GM23338 (cell line): ENCODE data around the gene TNFSF12. TPM values are rescaled to one million over a fixed set of nuclear protein-coding genes. Genes with fewer than 3 reads are reported as not detected.
A peak's percentile ranks its signal among the peaks of the same experiment; 100 is the strongest.

Source experiments
- ATAC-seq: fragments of 200-7000 bp; cut with Tn5 transposase; 3 replicates; pipeline ENCODE4 v1.9.1; 2020
- DNase-seq: peaks from one replicate; pipeline ENCODE4 v3.0.0-alpha.2; 2015; ENCODE audit warnings: low spot score
- H2AFZ ChIP-seq: fragments of 200-600 bp; sonication (generic); 2 replicates; pipeline ENCODE4 v1.8.0; 2016; ENCODE audit warnings: antibody characterized with exemption, mild to moderate bottlenecking, moderate library complexity
- H3F3A ChIP-seq: fragments of 200-600 bp; sonication (generic); replicated peaks from 2 replicates; pipeline ENCODE4 v1.8.0; 2017; ENCODE audit warnings: antibody characterized with exemption, mixed run types, low read depth
- H3K27ac ChIP-seq: fragments of 200-600 bp; sonication (generic); 2 replicates; pipeline ENCODE4 v1.6.1; 2016; ENCODE audit warnings: low read depth
- H3K27me3 ChIP-seq: fragments of 200-600 bp; sonication (generic); 2 replicates; pipeline ENCODE4 v1.8.0; 2016; ENCODE audit warnings: mild to moderate bottlenecking, mixed run types, moderate library complexity; ENCODE audit not compliant: insufficient read depth
- H3K36me3 ChIP-seq: fragments of 200-600 bp; sonication (generic); 2 replicates; pipeline ENCODE4 v1.8.0; 2016; ENCODE audit warnings: mild to moderate bottlenecking; ENCODE audit not compliant: insufficient read depth
- H3K4me1 ChIP-seq: fragments of 200-600 bp; sonication (generic); 2 replicates; pipeline ENCODE4 v1.8.0; 2016; ENCODE audit warnings: mild to moderate bottlenecking, moderate library complexity; ENCODE audit not compliant: insufficient read depth
- H3K4me2 ChIP-seq: fragments of 200-600 bp; sonication (generic); 2 replicates; pipeline ENCODE4 v1.7.1; 2017; ENCODE audit warnings: mixed run types
- H3K4me3 ChIP-seq: fragments of 200-600 bp; sonication (generic); 2 replicates; pipeline ENCODE4 v1.6.1; 2016; ENCODE audit warnings: mixed run types
- H3K79me2 ChIP-seq: fragments of 200-600 bp; sonication (generic); replicated peaks from 2 replicates; pipeline ENCODE4 v1.8.0; 2017; ENCODE audit warnings: mild to moderate bottlenecking; ENCODE audit not compliant: insufficient read depth
- H3K9me2 ChIP-seq: fragments of 200-600 bp; sonication (generic); 2 replicates; pipeline ENCODE4 v1.8.0; 2017; ENCODE audit not compliant: insufficient read depth
- H4K20me1 ChIP-seq: fragments of 200-600 bp; sonication (generic); replicated peaks from 2 replicates; pipeline ENCODE4 v1.8.0; 2017; ENCODE audit warnings: mild to moderate bottlenecking; ENCODE audit not compliant: insufficient read depth
- H3K27ac Mint-ChIP-seq: 2 replicates; pipeline ENCODE4 v1.8.0; 2020; ENCODE audit warnings: inconsistent platforms, mild to moderate bottlenecking, moderate library complexity, mixed read lengths
- H3K27me3 Mint-ChIP-seq: 3 replicates; pipeline ENCODE4 v1.8.0; 2022; ENCODE audit warnings: low read depth, mild to moderate bottlenecking, moderate library complexity, mixed read lengths, inconsistent platforms; ENCODE audit not compliant: insufficient read depth, poor library complexity
- H3K36me3 Mint-ChIP-seq: 3 replicates; pipeline ENCODE4 v1.8.0; 2021; ENCODE audit warnings: low read depth, mild to moderate bottlenecking, inconsistent platforms, moderate library complexity, mixed read lengths
- H3K4me1 Mint-ChIP-seq: 3 replicates; pipeline ENCODE4 v1.8.0; 2020; ENCODE audit warnings: mild to moderate bottlenecking, inconsistent platforms, mixed read lengths
- H3K4me3 Mint-ChIP-seq: 3 replicates; pipeline ENCODE4 v1.8.0; 2021; ENCODE audit warnings: moderate library complexity, mild to moderate bottlenecking, inconsistent platforms, mixed read lengths
- H3K9me3 Mint-ChIP-seq: 3 replicates; pipeline ENCODE4 v1.8.0; 2020; ENCODE audit warnings: moderate library complexity, mild to moderate bottlenecking, inconsistent platforms, mixed read lengths
- CREB1 ChIP-seq: fragments of 250-450 bp; sonication (Bioruptor Pico); IDR thresholded peaks from 2 replicates; pipeline ENCODE4 v1.5.0; 2020; ENCODE audit warnings: low read depth, mild to moderate bottlenecking, moderate library complexity
- CTCF ChIP-seq, 2 experiments: fragments of 200-600 bp in 1 of 2; sonication (generic) in 1 of 2; conservative IDR thresholded peaks; 2 replicates each; pipeline versions ENCODE4 v1.5.1 to v1.6.1; 2016 to 2017; ENCODE audit warnings: antibody characterized with exemption in 2 of 2, low read depth in 2 of 2, mild to moderate bottlenecking in 2 of 2, moderate library complexity in 1 of 2
- ETS1 ChIP-seq: IDR thresholded peaks from 2 replicates; pipeline ENCODE4 v1.6.1; 2016; ENCODE audit warnings: antibody characterized with exemption
- EZH2 ChIP-seq: fragments of 200-600 bp; sonication (generic); IDR thresholded peaks from one replicate; pipeline ENCODE4 v1.8.0; 2017; ENCODE audit warnings: antibody characterized with exemption, mild to moderate bottlenecking, low read depth; ENCODE audit not compliant: unreplicated experiment
- EZH2phosphoT487 ChIP-seq: fragments of 200-600 bp; sonication (generic); IDR thresholded peaks from one replicate; pipeline ENCODE4 v1.8.1; 2018; ENCODE audit warnings: antibody characterized with exemption; ENCODE audit not compliant: unreplicated experiment
- JUNB ChIP-seq: IDR thresholded peaks from one replicate; pipeline ENCODE4 v1.6.1; 2016; ENCODE audit warnings: antibody characterized with exemption; ENCODE audit not compliant: unreplicated experiment
- NANOG ChIP-seq: IDR thresholded peaks from 2 replicates; pipeline ENCODE4 v1.6.1; 2016; ENCODE audit warnings: antibody characterized with exemption, borderline replicate concordance
- POLR2AphosphoS5 ChIP-seq: IDR thresholded peaks from 2 replicates; pipeline ENCODE4 v1.6.1; 2016; ENCODE audit warnings: antibody characterized with exemption, low read depth
- REST ChIP-seq: IDR thresholded peaks from one replicate; pipeline ENCODE4 v1.6.1; 2018; ENCODE audit warnings: antibody characterized with exemption; ENCODE audit not compliant: unreplicated experiment
- STAT1 ChIP-seq: IDR thresholded peaks from one replicate; pipeline ENCODE4 v1.6.1; 2016; ENCODE audit warnings: antibody characterized with exemption; ENCODE audit not compliant: unreplicated experiment
- ZNF331 ChIP-seq: fragments of 250-450 bp; sonication (Bioruptor Pico); IDR thresholded peaks from 2 replicates; pipeline ENCODE4 v1.5.0; 2020; ENCODE audit warnings: low read depth, mild to moderate bottlenecking, moderate library complexity
- polyA plus RNA-seq: library from polyadenylated mRNA; unstranded; fragments of >200 nt; fragmentation: Nextera tagmentation; extraction: Ambion mirVana; gene quantifications from 2 replicates; pipeline ENCODE4 v1.2.1, GENCODE V29; 2016
- total RNA-seq: library from RNA; depleted of rRNA; stranded (reverse); fragments of >200 nt; shearing (Covaris generic); gene quantifications from 2 replicates; pipeline ENCODE4 v1.2.3, GENCODE V29; 2014

The TNFSF12 gene
- total and polyA plus RNA-seq, 2 experiments from 2014 or later = 3.5 to 6.0 TPM

GRCh38 chr17:7549401-7550055, 670 bp downstream of the TNFSF12 start:
- peaks cover 6% of the 10 kb centered on the region for H3K27me3 Mint-ChIP-seq
- ATAC-seq = peak; percentile 46
- no peaks in the 10 kb centered on the region for H3K79me2 ChIP-seq
- no peak overlapping the region for H3K27ac Mint-ChIP-seq
- peak overlapping the region; percentile 99 for H2AFZ ChIP-seq
- peak overlapping the region; percentile 84 for H3K4me3 ChIP-seq
- H3K9me2 ChIP-seq = no peaks in the 10 kb centered on the region
- H3K36me3 ChIP-seq = no peaks in the 10 kb centered on the region
- H3K4me1 ChIP-seq = peaks cover 5% of the 10 kb centered on the region; the same call in 1 of the 2 replicates
- peaks cover 6% of the 10 kb centered on the region; the same call in 1 of the 3 replicates for H3K4me1 Mint-ChIP-seq
- no peak for DNase-seq
- H3K27me3 ChIP-seq = peaks cover 13% of the 10 kb centered on the region
- no peaks in the 10 kb centered on the region for H3K36me3 Mint-ChIP-seq
- TF ChIP-seq CTCF (conservative IDR thresholded peaks at IDR 0.05; ENCODE audit: low read depth in 2 of 2) = no peak
- no peak for TF ChIP-seq EZH2
- TF ChIP-seq EZH2phosphoT487 = no peak
- TF ChIP-seq ZNF331 (CRISPR knock-in tag) = no peak
- TF ChIP-seq ETS1 = no peak
- no peak for TF ChIP-seq CREB1 (CRISPR knock-in tag)
- TF ChIP-seq STAT1 = no peak
- no peak for TF ChIP-seq NANOG
- no peak for TF ChIP-seq JUNB
- H3K4me3 Mint-ChIP-seq = peak overlapping the region; percentile 55
- H3K27ac ChIP-seq = no peak overlapping the region
- H3F3A ChIP-seq = peaks cover 14% of the 10 kb centered on the region
- H3K9me3 Mint-ChIP-seq = no peaks in the 10 kb centered on the region
- peak overlapping the region; percentile 90 for H3K4me2 ChIP-seq
- no peaks in the 10 kb centered on the region for H4K20me1 ChIP-seq

- H3K4me3 Mint-ChIP-seq = no peak overlapping the region
- peaks cover 10% of the 10 kb centered on the region for H3K4me1 Mint-ChIP-seq
- no peaks in the 10 kb centered on the region for H4K20me1 ChIP-seq
- H3K27me3 Mint-ChIP-seq = peaks cover 8% of the 10 kb centered on the region
- H2AFZ ChIP-seq = no peak overlapping the region
- no peak overlapping the region for H3K4me3 ChIP-seq
- H3K9me2 ChIP-seq = no peaks in the 10 kb centered on the region
- no peaks in the 10 kb centered on the region for H3K36me3 ChIP-seq
- no peak overlapping the region for H3K27ac ChIP-seq
- no peak for ATAC-seq
- peaks cover 14% of the 10 kb centered on the region for H3F3A ChIP-seq
- H3K27ac Mint-ChIP-seq = no peak overlapping the region
- H3K4me1 ChIP-seq = peaks cover 5% of the 10 kb centered on the region; the same call in 1 of the 2 replicates
- no peak overlapping the region for H3K4me2 ChIP-seq
- no peaks in the 10 kb centered on the region for H3K79me2 ChIP-seq
- no peak for DNase-seq
- H3K27me3 ChIP-seq = peaks cover 13% of the 10 kb centered on the region
- no peaks in the 10 kb centered on the region for H3K9me3 Mint-ChIP-seq
- H3K36me3 Mint-ChIP-seq = no peaks in the 10 kb centered on the region
- no peak for TF ChIP-seq REST
- TF ChIP-seq CTCF (conservative IDR thresholded peaks at IDR 0.05; ENCODE audit: low read depth in 2 of 2) = no peak
- TF ChIP-seq EZH2phosphoT487 = no peak
- TF ChIP-seq JUNB = no peak
- no peak for TF ChIP-seq EZH2
- no peak for TF ChIP-seq ZNF331 (CRISPR knock-in tag)
- no peak for TF ChIP-seq POLR2AphosphoS5
- no peak for TF ChIP-seq ETS1
Observed at GRCh38 chr17:7550344-7550743, 1.5 kb downstream of the TNFSF12 start.
